ENCODE data around the gene YEATS4.

Gene YEATS4

DNA sequence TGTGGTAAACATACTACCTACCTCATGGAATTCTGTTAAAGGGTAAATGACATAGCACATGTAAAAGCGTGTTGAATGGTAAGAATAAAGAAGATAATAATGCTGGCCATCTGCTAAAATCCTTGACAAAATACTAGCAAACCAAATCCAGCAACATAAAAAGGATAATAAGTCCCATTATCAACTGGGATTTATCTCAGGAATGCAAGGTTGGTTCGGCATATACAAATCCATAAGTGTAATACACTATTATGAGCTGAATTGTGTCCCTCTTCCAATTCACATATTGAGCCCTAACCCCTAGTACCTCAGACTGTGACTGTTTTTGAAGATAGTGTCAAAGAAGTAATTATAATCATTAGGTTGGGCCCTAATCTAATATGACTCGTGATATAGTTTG lies 37.4 kb downstream of the YEATS4 start:
- no peak for DNase-seq

DNA sequence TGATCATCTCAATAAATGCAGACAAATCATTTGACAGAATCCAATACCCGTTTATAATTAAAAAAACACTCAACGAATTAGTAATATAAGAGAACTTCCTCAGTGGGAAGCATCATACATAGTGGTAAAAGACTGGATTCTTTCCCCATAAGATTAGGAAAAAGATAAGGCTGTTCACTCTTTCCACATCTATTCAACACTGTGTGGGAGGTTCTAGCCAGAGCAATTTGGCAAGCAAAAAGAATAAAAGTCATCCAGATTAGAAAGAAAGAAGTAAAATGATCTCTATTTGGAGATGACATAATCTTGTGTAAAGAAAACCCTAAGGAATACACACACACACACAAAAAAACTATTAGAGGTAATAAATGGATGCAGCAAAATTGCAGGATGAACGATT lies 38.4 kb downstream of the YEATS4 start:
- no peak for DNase-seq

DNA sequence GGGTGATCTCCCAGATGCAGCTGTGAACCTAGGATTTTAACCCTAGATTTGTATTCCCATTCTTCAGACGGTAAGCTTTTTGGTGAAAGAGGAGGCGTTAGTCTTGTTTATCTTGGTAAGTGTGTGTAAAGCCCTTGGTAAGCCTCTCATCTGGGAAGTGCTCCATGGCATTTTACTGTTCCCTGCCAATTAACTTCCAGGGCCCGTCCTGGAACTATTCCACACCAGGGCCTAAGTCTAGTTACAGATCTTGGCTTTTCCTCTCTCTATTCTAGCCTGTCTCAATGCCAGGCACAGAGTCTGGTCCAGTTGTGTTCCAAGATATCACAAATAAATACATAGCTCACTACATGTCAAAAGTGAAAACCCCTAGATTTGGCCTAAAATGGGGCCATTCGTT lies 42.4 kb downstream of the YEATS4 start:
- DNase-seq = no peak

DNA sequence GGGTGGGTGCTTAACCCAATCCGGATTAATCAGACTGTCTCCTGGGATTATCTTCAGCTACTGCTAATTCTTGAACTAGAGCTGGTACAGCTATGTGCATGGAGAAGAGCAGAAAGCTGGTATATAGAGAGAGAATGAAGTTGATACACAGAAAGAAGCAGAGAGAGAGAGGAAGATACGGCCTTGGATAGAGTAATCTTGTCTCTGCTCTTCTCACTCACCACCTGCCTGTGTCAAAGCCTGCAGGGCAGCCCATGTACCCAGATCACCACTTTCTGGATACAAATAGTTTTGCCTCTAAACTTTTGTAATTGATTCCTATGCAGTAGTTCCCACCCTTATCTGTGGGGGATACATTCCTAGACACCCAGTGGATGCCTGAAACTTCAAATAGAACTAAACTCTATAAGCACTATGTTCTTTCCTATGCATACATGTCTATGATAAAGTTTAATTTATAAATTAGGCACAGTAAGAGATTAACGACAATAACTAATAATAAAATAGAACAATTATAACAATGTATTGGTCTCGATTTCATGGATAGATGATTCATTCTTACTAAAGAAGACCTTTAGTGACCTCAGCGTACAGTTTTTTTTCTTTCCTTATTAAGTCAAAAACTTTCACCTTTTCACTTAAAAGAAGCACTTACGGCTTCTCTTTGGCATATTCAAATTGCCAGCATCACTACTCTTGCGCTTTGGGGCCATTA lies 45.5 kb downstream of the YEATS4 start:
- no peak for DNase-seq

DNA sequence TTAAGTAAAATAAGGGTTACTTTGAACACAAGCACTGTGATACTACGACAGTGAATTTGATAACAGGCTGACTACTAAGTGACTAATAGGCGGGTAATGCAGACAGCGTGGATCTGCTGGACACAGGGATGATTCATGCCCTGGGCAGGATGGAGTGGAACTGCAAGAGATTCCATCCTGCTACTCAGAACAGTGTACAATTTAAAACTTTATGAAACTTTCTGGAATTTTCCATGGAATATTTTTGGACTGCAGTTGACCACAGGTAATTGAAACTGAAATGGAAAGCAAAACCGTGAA lies 46.0 kb downstream of the YEATS4 start:
- no peak for DNase-seq

DNA sequence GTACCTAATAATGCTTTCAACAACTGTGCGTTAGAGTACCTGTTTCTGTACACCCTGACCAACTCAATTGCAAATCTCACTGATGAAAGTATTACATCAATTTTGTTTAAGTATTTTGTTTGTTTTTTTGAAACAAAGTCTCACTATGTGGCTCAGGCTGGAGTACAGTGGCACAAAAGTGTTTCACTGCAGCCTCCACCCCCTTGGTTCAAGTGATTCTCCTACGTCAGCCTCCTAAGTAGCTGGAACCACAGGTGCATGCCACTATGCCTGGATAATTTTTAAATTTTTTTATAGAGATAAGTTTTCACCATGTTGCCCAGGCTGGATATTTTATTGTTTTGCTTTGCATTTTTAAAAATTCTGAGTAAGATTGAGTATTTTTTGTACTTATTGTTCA lies 46.7 kb downstream of the YEATS4 start:
- no peak for DNase-seq

DNA sequence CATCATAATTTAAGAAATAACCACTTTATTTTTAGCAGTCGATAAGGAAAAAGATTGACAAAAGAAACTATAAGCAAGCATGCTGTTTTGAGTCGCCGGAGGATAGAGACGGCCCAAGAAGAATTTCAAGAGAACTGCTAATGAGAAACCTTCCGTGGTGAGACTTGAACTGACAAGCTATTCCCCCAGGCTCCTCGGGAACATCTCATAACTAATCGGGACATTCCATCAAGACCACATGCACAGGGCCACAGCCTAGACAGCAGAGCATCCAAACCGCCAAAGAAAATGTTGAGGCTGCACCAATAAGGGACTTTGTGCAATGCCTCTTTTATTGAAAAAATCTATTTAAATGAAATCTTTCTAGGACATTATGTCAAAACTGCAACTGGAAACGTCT lies 51.0 kb downstream of the YEATS4 start:
- DNase-seq = no peak

DNA sequence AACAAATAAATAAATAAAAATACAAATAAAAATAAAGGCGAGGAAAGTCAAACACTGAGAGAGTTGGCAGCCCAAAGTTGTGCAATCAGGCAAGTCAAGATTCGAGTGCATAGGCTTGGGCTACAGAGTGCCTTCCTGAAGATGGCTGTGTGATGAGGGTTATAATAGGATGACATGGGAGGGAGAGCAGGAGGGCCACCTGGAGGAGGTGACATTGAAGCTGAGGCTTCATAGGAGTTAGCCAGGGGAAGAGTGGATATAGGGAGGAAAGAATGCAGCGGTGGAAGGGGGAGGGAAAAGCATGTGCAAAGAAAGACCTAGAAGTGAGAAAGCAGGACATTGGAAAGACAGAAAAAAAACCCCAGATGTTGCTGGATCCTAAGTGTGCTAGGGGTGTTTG lies 53.1 kb downstream of the YEATS4 start:
- no peak for DNase-seq

DNA sequence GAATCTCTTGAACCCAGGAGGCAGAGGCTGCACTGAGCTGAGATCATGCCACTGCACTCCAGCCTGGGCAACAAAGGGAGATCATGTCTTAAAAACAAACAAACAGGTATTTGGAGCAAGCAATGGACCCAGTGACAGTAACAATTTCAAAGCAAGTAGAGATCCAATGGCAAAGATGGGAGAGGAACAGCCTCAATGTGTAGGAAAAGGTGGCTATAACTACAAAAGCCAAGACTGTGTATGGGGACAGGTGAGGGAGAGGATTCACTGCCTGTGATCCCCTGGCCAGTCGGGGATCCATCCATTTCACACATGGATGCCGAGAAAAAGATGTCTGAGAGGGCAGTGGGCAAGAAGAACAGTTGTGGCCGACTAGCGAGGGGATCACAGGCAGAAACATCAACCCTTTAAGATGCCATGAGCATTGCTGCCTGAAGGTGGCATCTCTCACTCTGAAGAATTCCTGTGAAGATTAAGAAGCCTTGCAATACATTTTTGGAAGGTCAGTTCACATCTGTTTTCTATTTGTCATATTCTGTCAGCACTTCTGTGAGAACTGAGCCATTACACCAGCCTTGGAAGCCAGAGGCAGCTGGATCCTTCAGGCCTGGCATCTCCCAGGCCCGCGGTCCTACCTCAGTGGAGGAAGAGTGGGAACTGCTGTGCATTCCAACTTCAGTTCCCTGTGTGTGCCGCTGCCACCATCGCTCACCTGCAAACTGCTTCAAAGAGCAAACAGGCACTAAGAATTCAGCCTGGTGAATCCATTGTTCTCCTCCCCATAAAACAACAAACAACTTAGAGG lies 56.1 kb downstream of the YEATS4 start:
- no peak for DNase-seq

DNA sequence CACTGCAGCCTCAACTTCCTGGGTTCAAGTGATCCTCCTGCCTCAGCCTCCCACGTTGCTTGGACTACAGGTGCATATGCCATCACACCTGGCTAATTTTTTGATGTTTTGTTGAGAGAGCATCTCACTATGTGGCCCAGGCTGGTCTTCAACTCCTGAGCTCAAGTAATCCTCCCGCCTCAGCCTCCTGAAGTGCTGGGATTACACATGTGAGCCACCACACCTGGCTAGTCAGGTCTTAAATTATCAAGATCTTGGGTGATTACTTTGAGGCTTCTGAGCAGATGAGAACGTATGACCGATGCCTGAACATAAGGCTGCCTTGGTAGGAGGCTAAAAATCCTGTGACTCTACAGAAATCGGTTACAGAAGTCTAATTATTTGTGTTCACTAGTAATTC lies 57.7 kb downstream of the YEATS4 start:
- no peak for DNase-seq

DNA sequence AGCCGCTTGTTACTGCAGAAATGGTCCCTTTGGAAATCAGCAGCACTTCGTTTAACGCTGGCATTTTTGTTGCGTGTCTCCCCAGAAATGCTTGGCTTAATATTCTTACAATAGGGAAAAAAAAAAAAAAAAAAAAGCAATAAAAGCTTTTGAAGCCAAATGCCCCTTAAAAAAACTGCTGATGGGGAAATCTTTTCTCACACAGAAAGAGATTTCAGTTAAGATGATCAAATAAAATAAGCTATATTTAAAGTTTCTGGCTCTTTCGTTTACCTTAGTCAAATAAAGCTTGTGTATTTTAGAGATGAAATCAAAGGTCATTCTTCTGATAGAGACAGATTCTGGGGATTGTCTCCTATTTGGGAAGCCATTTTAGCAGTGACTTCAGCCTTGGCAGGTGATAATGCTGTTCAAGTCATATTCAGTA lies 58.2 kb downstream of the YEATS4 start:
- DNase-seq = no peak

DNA sequence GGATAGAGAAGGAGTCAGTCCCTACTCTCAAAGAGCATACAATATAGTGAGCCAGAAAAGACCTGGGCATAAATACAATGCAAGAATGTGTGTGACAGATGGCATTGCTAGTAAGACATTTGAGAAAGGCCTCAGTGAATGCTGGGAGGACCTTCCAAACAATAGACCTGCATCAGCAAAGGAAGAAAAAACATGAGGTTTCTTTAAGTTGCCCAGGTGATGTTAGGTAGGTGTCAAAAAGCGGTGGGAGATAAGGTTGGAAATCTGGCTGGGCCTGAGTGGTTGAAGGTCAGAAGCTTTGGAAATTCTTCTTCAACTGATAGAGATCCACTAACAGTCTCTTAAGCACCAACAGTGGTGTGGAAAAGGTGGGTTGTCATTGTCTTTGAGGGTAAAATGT lies 60.2 kb downstream of the YEATS4 start:
- DNase-seq = no peak

DNA sequence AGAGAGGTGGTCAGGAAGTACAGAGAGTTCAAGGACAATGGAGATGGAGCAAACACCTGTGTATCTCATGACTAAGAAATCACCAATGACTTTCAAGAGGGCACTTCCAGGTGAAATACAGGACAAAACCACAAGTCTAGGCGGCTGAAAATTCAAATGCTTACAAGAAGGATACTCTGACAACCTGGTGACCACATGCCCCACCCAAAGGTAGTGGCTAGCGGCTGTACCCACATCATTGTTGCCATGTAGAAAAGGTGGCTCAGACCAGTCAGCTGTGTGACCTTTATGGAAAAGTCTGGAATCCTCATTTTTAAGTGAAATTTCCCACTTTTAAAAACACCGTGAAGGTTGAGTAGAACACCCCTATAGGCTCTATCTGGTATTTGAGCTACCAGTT lies 62.0 kb downstream of the YEATS4 start:
- DNase-seq = no peak

DNA sequence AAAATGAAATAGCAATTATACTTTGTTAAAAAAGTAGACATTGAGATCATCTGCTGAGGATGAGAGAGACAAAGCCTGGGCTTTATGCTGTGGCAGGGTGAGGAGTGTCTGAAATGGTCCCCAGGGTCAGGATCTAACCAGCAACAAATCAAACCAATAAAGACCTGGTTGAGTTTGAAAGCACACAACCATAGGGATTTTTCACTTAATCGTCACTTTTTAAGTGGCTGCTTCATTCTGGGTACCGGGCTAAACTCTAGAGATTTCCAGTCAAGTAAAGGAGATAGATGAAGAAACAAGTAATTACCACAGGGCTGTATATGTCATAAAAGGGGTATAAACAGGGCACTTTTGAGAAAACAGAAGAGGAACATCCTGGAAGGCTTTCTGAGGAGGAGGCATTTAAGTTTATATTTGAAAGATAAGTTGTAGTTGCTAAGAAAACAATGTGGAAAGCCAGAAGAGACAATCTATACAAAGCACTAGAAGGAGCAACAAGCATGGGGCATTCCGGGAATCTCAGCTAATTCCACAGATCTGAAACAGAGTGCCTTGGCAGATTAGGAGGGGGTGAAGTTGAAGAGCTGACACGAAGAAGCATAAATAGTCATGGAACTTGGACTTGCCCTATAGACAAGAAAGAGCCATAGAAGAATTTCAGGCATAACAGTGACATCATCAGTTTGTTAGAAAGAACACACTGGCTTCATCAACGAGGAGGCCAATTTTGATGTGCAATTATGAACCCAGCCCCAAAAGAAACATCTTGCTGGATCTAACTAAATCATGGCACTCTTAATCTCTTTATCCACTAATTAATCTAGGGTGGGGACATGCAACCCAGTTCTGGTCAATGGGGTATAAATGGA lies 63.7 kb downstream of the YEATS4 start:
- no peak for DNase-seq

DNA sequence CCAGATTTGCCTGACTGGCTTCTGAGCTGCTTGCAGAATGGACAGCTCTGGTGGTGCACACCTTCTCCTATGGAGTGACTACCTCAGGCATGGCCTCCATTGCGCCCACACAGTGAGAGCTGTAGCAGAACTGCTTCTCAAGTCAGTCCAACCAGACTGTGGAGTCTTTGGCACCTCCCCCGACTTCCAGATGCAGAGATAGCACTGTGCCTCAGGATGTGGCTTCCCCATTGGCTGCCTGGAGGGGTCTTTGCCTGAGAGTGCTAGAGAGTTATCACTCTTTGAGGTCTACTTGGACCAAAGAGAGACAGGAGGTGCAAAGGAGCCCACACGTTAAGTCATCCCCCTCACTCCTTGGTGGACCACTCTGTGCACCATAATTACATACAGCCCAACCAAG lies 65.9 kb downstream of the YEATS4 start:
- no peak for DNase-seq

DNA sequence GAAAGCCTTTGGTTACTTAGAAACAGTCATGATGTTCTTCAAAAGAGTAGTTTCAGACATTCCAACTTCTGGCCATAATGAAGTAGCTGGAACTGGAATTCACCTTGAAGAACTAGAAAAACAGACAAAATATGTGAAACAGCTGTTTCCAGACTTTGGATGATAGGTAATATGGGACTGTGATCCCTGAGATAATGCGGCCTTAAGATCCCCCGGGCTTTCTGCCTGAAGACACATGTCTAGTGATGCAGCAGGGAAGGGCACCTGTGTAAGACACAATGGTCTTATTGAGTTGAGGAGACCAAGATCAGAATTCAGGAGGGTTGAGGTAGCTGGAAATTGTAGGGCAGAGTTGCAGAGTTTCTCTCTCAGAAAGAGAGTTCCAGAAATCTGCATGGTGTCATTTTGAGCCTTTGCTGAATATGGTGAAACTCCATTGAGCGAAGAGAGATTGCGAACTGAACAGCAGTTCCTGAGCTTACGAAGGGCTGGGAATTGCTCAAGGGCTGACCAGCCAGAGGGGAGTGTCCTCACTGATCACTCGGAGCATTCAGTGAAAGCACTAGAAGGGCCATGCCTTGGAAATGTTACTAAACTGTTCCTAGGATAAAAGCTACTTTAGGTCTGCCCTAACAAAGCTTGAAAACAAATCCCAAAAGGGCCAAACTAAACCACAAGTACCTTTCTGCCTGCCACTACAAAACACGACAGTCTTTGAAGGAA lies 69.0 kb downstream of the YEATS4 start:
- no peak for DNase-seq

DNA sequence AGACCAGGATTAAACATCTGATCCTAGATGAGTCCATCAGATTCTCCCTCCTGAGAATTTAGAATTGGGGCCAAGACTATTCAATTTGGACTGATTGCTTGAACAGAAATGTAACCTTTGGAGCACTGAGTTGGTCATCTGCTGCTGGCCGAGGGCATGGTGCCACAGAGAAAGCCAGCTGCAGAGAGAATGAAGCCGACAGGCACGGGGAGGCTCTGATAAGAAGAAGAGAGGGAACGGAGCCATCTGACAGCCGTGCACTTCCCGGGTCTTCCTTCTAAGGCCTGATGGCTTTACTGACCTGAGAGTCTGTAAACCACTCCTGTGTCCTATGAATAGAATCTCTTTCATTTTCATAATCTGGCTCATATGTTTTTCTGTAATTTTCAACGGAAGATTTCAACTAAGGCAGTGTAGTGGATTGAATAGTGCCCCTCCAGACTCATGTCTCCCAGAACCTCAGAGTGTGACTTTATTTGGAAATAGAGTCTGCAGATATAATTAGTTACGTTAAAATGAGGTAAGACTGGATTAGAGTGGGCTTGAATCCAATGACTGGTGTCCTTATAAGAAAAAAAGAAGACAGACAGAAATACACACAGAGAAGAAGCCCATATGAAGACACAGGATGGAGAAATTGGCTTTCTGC lies 71.5 kb downstream of the YEATS4 start:
- DNase-seq = no peak

DNA sequence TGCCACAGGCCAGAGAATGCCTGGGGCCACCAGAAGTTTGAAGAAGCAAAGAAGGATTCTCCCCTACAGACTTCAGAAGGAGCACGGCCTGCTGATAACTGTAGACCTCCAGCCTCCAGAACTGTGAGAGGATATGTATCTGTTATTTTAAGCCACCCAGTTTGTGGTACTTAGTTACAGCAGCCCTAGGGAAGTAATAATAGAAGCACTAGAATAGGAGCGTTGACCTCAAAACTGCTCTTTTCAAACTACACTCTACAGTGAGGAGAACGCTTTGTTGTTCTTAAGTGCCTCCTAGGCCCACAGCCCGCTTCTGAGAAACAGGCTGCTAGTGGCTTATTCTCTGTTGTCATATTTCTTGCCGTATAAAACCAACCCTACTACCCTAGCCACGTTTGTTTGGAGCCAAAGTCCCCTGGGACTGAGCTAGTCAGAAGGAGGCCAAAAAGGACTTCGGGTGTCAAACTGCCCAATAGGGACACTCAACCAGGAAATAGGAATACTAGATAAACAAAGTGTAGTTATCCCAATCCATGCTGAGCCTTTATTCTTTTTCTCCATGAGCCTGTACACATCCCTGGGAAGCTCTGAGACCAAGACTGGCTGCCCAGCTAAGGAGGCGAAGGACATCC lies 72.2 kb downstream of the YEATS4 start:
- DNase-seq = no peak

DNA sequence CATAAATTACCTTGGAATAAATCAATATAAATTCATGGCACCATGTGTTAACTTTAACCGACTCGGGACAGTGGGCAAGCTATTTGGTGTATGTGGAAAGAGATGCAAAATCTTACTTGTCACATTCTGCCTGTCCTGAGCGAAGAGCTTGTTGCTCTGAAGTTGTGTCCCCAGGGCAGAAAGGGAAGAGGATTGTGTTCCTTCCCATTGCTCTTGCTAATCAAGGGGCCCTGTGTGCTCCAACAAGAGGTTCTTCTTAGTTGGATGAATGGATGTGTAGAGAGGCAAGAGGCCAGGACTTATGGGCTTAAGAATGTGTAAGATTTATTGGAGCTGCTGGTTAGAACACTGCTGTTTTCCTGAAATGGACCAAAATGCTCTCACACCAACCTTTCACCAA lies 74.1 kb downstream of the YEATS4 start:
- DNase-seq = no peak

DNA sequence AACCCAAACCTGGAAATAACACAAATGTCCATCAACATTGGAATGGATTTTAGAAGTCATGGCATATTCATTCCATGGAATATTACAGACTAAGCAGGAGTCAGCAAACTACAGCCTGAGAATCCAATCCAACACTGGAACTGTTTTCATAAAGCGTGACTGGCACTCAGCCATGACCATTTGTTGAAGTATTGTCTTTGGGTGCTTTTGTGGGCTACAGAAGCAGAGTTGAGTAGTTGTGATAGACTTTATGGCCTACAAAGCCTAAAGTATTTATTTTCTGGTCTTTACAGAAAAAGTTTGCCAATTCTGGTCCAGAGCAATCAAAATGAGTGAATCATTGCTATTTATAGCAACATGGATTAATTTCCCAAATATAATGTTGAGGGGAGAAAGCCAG lies 76.1 kb downstream of the YEATS4 start:
- DNase-seq = no peak

DNA sequence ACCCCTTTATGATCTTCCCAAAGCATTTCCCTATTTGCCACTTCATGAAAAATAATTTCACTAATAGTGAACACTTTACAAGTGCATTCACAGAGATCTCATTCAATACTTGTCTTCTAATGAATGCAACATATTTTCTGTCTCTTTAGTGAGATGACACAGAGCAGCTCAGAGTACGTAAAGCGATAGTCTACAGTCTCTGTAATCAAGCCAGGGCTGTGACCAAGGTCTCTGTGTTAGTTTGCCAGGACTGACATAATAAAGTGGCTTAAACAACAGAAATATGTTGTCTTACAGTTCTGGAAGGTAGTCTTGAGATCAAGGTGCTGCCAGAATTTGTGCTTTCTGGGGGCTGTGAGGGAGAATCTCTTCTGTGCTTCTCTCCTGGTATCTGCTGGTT lies 77.5 kb downstream of the YEATS4 start:
- DNase-seq = no peak

DNA sequence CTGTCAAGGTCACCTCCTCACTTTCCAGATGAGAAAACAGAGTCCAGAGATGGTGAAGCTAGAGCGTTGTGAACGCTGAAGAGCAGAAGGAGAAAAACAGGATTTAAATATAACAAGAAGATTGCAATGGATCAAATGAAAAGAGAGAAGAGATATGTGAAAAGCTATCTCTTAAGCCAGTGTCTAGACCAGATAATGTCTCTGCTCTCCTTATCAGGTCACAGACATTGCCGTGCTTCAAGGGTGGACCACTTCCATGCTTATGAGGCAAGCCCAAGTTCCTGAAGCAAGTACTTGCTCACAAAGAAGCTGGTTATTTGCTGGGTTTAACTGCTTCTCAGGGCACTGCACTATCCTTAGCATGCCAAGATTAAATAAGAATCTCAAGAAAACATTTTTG lies 79.0 kb downstream of the YEATS4 start:
- no peak for DNase-seq
